Type B pancreatic cell (in vitro differentiated cells): ENCODE data around the gene DPYSL3. TPM values are rescaled to one million over a fixed set of nuclear protein-coding genes. Genes with fewer than 3 reads are reported as not detected.

Source experiments
- DNase-seq: peaks from one replicate; pipeline ENCODE4 v3.0.0; 2021; ENCODE audit warnings: mixed read lengths; ENCODE audit not compliant: unreplicated experiment; ENCODE audit errors: extremely low spot score
- H3K27ac Mint-ChIP-seq: 2 replicates; pipeline ENCODE4 v1.8.0; 2021; ENCODE audit warnings: mild to moderate bottlenecking, mixed read lengths
- H3K27me3 Mint-ChIP-seq: 2 replicates; pipeline ENCODE4 v1.8.0; 2021; ENCODE audit warnings: mixed read lengths
- H3K36me3 Mint-ChIP-seq: 2 replicates; pipeline ENCODE4 v1.8.0; 2021; ENCODE audit warnings: mixed read lengths
- H3K4me1 Mint-ChIP-seq: one replicate; pipeline ENCODE4 v1.8.0; 2021; ENCODE audit warnings: mixed read lengths; ENCODE audit not compliant: unreplicated experiment
- H3K4me3 Mint-ChIP-seq: 2 replicates; pipeline ENCODE4 v1.8.0; 2021; ENCODE audit warnings: mild to moderate bottlenecking, mixed read lengths
- H3K9me3 Mint-ChIP-seq: 2 replicates; pipeline ENCODE4 v1.8.0; 2021; ENCODE audit warnings: mixed read lengths
- CTCF ChIP-seq: fragments of 200-600 bp; sonication (generic); conservative IDR thresholded peaks from 2 replicates; pipeline ENCODE4 v1.5.0; 2021; ENCODE audit warnings: antibody characterized with exemption, mild to moderate bottlenecking
- total RNA-seq: library from RNA; stranded (reverse); gene quantifications from 2 replicates; pipeline ENCODE4 v1.2.1, GENCODE V29; 2021; ENCODE audit warnings: low replicate concordance

DPYSL3 gene
- total RNA-seq, 1 donor from 2014 or later: 36.0 TPM

DNA sequence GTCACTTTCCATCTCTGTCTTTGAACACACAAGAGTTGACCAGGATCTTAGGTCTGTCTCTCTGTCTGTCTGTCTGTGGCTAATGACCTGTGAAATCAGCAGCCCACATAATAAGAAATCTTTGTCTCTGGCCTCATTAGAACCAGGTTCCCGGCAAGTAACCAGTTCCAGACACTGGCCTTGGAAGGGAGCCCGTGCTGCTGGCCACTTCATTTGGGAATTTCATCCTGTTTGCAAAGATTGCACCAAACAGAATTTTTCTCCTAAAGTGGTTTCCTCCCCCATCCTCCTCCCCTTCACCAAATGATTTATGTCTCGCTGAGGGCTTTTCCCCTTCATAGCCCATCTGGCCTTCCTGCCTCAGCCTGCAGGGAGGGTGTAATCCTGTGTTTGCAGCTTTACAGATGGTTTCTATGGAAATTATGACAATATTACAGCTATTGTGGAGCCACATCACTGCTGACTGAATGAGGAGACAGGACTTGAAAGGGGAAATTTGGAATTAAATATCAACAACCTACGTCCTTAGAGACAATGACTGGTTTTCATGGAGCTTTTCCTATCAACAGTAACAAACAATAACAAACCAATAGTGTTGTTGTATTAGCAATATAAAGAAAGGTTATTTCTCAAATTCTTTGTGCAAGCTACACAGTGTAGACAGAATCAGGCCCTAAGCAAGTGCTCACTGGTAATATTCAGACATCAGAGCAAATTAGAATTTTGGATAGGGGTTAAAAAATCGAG is 25.7 kb downstream of the DPYSL3 start:
- H3K27me3 Mint-ChIP-seq: peaks cover 4% of the 10 kb centered on the region
- no peaks in the 10 kb centered on the region for H3K36me3 Mint-ChIP-seq
- H3K4me1 Mint-ChIP-seq: peaks cover 32% of the 10 kb centered on the region
- TF ChIP-seq CTCF: no peak
- no peaks in the 10 kb centered on the region for H3K9me3 Mint-ChIP-seq
- H3K27ac Mint-ChIP-seq: no peak overlapping the region
- peak overlapping the region; percentile 19 for H3K4me3 Mint-ChIP-seq
- DNase-seq: no peak

- no peak for DNase-seq
- H3K4me3 Mint-ChIP-seq: no peak overlapping the region
- H3K36me3 Mint-ChIP-seq: no peaks in the 10 kb centered on the region
- H3K27ac Mint-ChIP-seq: no peak overlapping the region
- TF ChIP-seq CTCF: no peak
- peaks cover 4% of the 10 kb centered on the region for H3K27me3 Mint-ChIP-seq
- H3K4me1 Mint-ChIP-seq: peaks cover 39% of the 10 kb centered on the region
- H3K9me3 Mint-ChIP-seq: no peaks in the 10 kb centered on the region
These were observed 26.6 kb downstream of the DPYSL3 start for GRCh38 chr5:147483188-147483790.

DNA sequence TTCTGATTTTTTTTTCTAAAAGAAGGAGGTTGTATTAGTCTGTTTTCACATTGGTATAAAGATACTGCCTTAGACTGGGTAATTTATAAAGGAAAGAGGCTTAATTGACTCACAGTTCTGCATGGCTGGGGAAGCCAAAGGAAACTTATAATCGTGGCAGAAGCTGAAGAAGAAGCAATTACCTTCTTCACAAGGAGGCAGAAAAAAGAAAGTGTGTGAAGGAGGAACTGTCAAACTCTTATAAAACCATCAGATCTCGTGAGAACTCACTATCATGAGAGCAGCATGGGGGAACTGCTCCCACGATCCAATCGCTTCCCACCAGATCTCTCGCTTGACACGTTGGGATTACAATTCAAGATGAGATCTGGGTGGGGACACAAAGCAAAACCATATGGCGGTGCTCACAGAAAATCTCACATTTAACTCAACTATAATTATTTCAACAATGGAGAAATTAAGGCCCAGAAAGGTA is 27.1 kb downstream of the DPYSL3 start:
- H3K4me3 Mint-ChIP-seq: no peak overlapping the region
- no peaks in the 10 kb centered on the region for H3K9me3 Mint-ChIP-seq
- H3K4me1 Mint-ChIP-seq: peaks cover 39% of the 10 kb centered on the region

DNA sequence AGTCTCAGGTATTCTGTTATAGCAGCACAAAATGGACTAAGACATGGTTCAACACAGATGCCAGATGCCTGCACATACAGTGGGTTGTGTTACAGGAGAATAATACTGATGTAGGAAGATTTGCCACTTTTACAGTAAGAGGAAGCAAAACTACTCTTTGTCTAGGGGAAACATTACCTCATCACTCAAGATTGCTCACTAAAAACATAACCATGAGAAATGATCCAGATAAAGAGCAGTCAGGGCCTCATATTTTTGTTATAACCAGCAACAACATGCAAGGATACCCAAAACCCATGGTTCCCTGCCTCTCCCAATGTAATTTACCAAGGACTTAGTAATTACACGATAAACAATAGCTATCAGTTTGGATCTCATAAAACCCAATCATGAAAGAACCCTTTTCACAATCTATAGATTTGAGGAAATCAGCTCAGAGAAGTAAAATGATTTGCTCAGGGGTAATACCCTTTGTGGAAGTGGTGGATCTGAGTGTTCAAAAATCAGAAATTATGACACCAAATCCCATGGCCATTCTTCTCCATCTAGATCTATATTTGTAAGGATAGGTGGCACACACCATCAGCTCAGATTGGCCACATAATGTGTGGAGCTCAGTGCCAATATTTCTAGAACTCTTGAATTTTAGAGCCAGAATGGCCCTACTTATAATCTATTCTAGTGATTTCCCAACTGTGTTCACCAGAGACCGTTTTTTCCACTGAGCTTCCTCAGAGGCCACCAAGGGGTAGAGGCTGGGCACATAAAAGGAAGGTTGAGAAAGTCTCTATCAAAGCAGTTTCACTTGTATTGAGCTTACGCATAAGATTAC is 27.8 kb downstream of the DPYSL3 start:
- TF ChIP-seq CTCF: no peak
- Mint-ChIP-seq H3K27ac (peak overlapping the region; percentile 27), H3K4me3 (no peak overlapping the region), H3K4me1 (peaks cover 39% of the 10 kb centered on the region), H3K36me3 (no peaks in the 10 kb centered on the region), H3K9me3 (no peaks in the 10 kb centered on the region), H3K27me3 (peaks cover 2% of the 10 kb centered on the region)
- no peak for DNase-seq

More for the DNA sequence above, 27.1 kb downstream of the DPYSL3 start:
- TF ChIP-seq CTCF: no peak
- H3K27me3 Mint-ChIP-seq: peaks cover 4% of the 10 kb centered on the region
- no peaks in the 10 kb centered on the region for H3K36me3 Mint-ChIP-seq
- H3K27ac Mint-ChIP-seq: no peak overlapping the region
- no peak for DNase-seq

- Mint-ChIP-seq H3K36me3 (no peaks in the 10 kb centered on the region), H3K4me3 (no peak overlapping the region), H3K27ac (peak overlapping the region; percentile 27), H3K9me3 (no peaks in the 10 kb centered on the region), H3K27me3 (no peaks in the 10 kb centered on the region), H3K4me1 (peaks cover 39% of the 10 kb centered on the region)
- no peak for DNase-seq
- no peak for TF ChIP-seq CTCF
These were observed 28.5 kb downstream of the DPYSL3 start for GRCh38 chr5:147481376-147481775.
